ENCODE results near the gene FAM177B.

Gene FAM177B

GRCh38 chr1:222716393-222716792, 20.6 kb upstream of the FAM177B start:
- DNase-seq (ENCODE audit: low read depth): no peak
- no peak for TF ChIP-seq CTCF (IDR thresholded peaks at IDR 0.05; ENCODE audit: insufficient read depth, low read depth, low read length, missing control alignments)

GRCh38 chr1:222728746-222729145, 8.3 kb upstream of the FAM177B start:
- no peak for TF ChIP-seq CTCF (IDR thresholded peaks at IDR 0.05; ENCODE audit: insufficient read depth, low read depth, low read length, missing control alignments)
- no peak overlapping the region for H3K4me3 ChIP-seq (ENCODE audit: low read depth, low read length)
- no peak for DNase-seq (ENCODE audit: low read depth)

More at GRCh38 chr1:222716393-222716792, 20.6 kb upstream of the FAM177B start:
- no peak overlapping the region for H3K4me3 ChIP-seq (ENCODE audit: low read depth, low read length)

GRCh38 chr1:222730866-222731265, 6.1 kb upstream of the FAM177B start:
- no peak for DNase-seq (ENCODE audit: low read depth)
- no peak for TF ChIP-seq CTCF (IDR thresholded peaks at IDR 0.05; ENCODE audit: insufficient read depth, low read depth, low read length, missing control alignments)
- H3K4me3 ChIP-seq (ENCODE audit: low read depth, low read length): no peak overlapping the region

- no peak for TF ChIP-seq CTCF (IDR thresholded peaks at IDR 0.05; ENCODE audit: insufficient read depth, low read depth, low read length, missing control alignments)
- H3K4me3 ChIP-seq (ENCODE audit: low read depth, low read length): no peak overlapping the region
- peak; percentile 84 for DNase-seq (ENCODE audit: low read depth)
These were observed 4.5 kb upstream of the FAM177B start for GRCh38 chr1:222732216-222733159.

- TF ChIP-seq CTCF (IDR thresholded peaks at IDR 0.05; ENCODE audit: insufficient read depth, low read depth, low read length, missing control alignments): no peak
- no peak for DNase-seq (ENCODE audit: low read depth)
- no peak overlapping the region for H3K4me3 ChIP-seq (ENCODE audit: low read depth, low read length)
These were observed 2.3 kb upstream of the FAM177B start for GRCh38 chr1:222734740-222735139.

- H3K4me3 ChIP-seq (ENCODE audit: low read depth, low read length): no peak overlapping the region
- DNase-seq (ENCODE audit: low read depth): no peak
- TF ChIP-seq CTCF (IDR thresholded peaks at IDR 0.05; ENCODE audit: insufficient read depth, low read depth, low read length, missing control alignments): no peak
These were observed 532 bp upstream of the FAM177B start for GRCh38 chr1:222736470-222736869.

Measured in GM12865 (cell line).